ENCODE data around the gene NME5.

DNA sequence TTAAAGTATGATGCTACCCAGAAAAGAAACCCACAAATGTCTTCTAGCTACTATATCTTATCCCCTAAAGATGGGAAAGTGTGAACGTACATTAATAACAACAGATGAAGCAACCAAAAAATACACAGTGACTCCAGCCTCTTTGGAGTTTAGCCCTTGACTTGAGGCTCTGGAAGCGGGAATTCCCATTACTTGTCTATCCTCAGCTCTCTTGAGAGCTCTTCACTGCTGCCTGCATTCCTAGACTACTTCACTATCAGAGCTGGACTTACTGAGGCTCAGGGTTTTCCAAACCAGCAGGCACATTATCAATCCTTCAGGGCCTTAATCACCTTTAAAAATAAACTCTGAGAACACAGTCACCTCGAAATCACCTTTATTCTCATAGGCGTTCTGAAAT is 1.0 kb upstream of the NME5 start:
- TF ChIP-seq POLR2AphosphoS5 (IDR thresholded peaks at IDR 0.05; ENCODE audit: low read depth, low read length): no peak
- TF ChIP-seq, protein P1, sequence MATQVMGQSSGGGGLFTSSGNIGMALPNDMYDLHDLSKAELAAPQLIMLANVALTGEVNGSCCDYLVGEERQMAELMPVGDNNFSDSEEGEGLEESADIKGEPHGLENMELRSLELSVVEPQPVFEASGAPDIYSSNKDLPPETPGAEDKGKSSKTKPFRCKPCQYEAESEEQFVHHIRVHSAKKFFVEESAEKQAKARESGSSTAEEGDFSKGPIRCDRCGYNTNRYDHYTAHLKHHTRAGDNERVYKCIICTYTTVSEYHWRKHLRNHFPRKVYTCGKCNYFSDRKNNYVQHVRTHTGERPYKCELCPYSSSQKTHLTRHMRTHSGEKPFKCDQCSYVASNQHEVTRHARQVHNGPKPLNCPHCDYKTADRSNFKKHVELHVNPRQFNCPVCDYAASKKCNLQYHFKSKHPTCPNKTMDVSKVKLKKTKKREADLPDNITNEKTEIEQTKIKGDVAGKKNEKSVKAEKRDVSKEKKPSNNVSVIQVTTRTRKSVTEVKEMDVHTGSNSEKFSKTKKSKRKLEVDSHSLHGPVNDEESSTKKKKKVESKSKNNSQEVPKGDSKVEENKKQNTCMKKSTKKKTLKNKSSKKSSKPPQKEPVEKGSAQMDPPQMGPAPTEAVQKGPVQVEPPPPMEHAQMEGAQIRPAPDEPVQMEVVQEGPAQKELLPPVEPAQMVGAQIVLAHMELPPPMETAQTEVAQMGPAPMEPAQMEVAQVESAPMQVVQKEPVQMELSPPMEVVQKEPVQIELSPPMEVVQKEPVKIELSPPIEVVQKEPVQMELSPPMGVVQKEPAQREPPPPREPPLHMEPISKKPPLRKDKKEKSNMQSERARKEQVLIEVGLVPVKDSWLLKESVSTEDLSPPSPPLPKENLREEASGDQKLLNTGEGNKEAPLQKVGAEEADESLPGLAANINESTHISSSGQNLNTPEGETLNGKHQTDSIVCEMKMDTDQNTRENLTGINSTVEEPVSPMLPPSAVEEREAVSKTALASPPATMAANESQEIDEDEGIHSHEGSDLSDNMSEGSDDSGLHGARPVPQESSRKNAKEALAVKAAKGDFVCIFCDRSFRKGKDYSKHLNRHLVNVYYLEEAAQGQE (IDR thresholded peaks at IDR 0.05; ENCODE audit: insufficient read depth in 1 of 2, low read depth in 2 of 2, low read length in 2 of 2): no peak
- no peak for TF ChIP-seq TAF1 (IDR thresholded peaks at IDR 0.05; ENCODE audit: borderline replicate concordance, insufficient read depth, low read length)

All from PFSK-1 (cell line).